GM18870 (cell line): ENCODE data around the gene PELI2.

Experiments used
- ATAC-seq: cut with Tn5 transposase; IDR thresholded peaks from one replicate; pipeline ENCODE4 v1.9.1; 2021; ENCODE audit warnings: moderate library complexity; ENCODE audit not compliant: unreplicated experiment

PELI2 gene

GRCh38 chr14:56333359-56334292 is 215.4 kb downstream of the PELI2 start:
- no peak for ATAC-seq

- ATAC-seq, result no peak
Observed at GRCh38 chr14:56334458-56334857, 216.2 kb downstream of the PELI2 start.

- no peak for ATAC-seq
Observed at GRCh38 chr14:56338674-56339073, 220.5 kb downstream of the PELI2 start.

GRCh38 chr14:56339855-56340701 is 221.9 kb downstream of the PELI2 start:
- ATAC-seq, result peak; percentile 72

GRCh38 chr14:56340932-56341331 is 222.7 kb downstream of the PELI2 start:
- no peak for ATAC-seq

- ATAC-seq, result no peak
Observed at GRCh38 chr14:56341766-56342493, 223.7 kb downstream of the PELI2 start.

GRCh38 chr14:56342494-56342942 is 224.3 kb downstream of the PELI2 start:
- no peak for ATAC-seq

GRCh38 chr14:56349960-56350359 is 231.7 kb downstream of the PELI2 start:
- ATAC-seq, result no peak
